HG03342 (cell line): ENCODE measurements around the gene ST13.
"Not testable (repeated sequence)": the region's sequence is repeated elsewhere in the genome, so short reads cannot be mapped to it uniquely, and the experiment has no call there.

Source experiments
- ATAC-seq: cut with Tn5 transposase; IDR thresholded peaks from one replicate; pipeline ENCODE4 v1.9.1; 2021; ENCODE audit warnings: mild to moderate bottlenecking, moderate library complexity; ENCODE audit not compliant: unreplicated experiment

The ST13 gene

DNA sequence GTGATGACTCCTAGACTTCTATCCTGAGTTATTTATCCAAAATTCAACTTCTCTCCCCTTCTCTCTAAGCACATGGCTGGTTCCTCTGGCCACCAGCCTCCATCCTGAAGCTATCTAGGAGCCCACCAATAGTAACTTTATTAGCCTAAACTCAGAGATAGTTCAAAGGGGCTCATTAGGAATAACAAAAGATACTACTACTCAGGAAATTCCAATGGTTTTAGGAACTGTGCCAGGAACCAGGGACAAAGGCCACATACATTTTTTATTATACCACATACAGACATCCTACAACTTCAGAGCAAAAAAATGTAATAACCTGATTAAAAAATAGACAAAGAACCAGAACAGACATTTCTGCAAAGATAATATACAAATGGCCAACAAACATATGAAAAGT, 65.2 kb downstream of the ST13 start:
- ATAC-seq = no peak

DNA sequence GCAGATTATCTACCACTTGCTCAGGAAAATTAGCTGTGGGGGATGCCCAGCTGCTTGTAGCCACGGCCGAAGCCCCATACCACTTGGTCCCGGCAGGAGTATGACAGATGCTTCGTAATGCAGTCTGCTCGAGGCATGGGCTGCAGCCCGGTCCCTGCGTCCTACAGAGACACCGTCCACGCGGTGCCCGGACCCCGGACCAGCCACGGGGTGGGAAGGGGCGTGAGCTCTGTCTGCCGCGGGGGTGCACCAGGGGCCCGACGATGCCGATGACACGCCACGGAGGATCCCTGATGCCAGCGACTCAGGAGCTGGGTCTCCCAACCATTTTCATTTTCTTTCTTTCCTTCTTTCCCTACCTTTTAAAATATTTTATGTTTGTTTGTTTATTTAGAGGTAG, 67.3 kb downstream of the ST13 start:
- no peak for ATAC-seq

DNA sequence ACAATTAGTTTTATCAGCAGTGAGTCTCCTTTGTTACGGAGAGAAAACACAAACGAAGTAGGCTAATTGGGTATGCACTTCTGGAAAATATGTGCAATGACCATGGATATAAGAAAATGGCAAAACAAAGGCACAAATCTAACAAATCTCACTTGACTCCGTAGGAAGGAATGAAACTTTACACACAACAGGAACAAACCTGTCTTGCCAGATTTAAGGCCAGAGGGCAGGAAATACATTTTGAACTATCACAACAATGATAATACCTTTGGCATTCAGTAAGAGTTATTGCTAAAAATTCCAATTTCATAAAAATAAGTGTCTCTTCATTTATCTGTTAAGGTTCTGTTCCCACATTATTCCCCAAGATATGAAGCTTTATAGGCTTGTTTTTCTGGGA, 73.9 kb downstream of the ST13 start:
- ATAC-seq = no peak

DNA sequence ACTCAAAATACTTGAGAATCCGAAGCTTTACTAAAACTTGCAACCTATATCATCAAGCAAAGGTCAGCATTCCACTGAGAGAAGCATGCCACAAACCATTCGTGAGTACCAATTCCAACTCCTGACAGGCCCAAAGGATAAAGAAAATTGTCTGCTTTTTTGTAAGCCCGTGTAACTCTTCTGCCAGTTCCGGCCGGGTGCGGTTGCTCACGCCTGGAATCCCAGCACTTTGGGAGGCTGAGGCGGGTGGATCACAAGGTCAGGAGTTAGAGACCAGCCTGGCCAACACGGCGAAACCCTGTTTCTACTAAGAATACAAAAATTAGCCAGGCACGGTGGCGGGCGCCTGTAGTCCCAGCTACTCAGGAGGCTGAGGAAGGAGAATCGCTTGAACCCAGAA, 74.7 kb downstream of the ST13 start:
- ATAC-seq = not testable (repeated sequence)
